Measurements from ENCODE around the gene CALD1.

The CALD1 gene

GRCh38 chr7:134767520-134768168, 11.8 kb upstream of the CALD1 start:
- Histone ChIP-seq H3K9me3 (no peaks in the 10 kb centered on the region), H3K4me3 (ENCODE audit: low read depth, low read length) (no peak overlapping the region), H3K36me3 (no peaks in the 10 kb centered on the region), H3K4me1 (no peaks in the 10 kb centered on the region), H3K27me3 (no peaks in the 10 kb centered on the region)
- DNase-seq = no peak
- TF ChIP-seq CTCF (IDR thresholded peaks at IDR 0.05; ENCODE audit: low read depth, low read length) = no peak

GRCh38 chr7:134768243-134768642, 11.2 kb upstream of the CALD1 start:
- Histone ChIP-seq H3K27me3 (no peaks in the 10 kb centered on the region), H3K4me3 (ENCODE audit: low read depth, low read length) (no peak overlapping the region), H3K36me3 (no peaks in the 10 kb centered on the region), H3K4me1 (no peaks in the 10 kb centered on the region), H3K9me3 (no peaks in the 10 kb centered on the region)
- no peak for DNase-seq
- no peak for TF ChIP-seq CTCF (IDR thresholded peaks at IDR 0.05; ENCODE audit: low read depth, low read length)

- no peak for TF ChIP-seq CTCF (IDR thresholded peaks at IDR 0.05; ENCODE audit: low read depth, low read length)
- Histone ChIP-seq H3K27me3 (no peaks in the 10 kb centered on the region), H3K36me3 (no peaks in the 10 kb centered on the region), H3K9me3 (no peaks in the 10 kb centered on the region), H3K4me1 (no peaks in the 10 kb centered on the region), H3K4me3 (ENCODE audit: low read depth, low read length) (no peak overlapping the region)
- no peak for DNase-seq
Observed at GRCh38 chr7:134770676-134771075, 8.8 kb upstream of the CALD1 start.

- H3K36me3 ChIP-seq = no peaks in the 10 kb centered on the region
- no peak overlapping the region for H3K4me3 ChIP-seq (ENCODE audit: low read depth, low read length)
- no peaks in the 10 kb centered on the region for H3K4me1 ChIP-seq
Observed at GRCh38 chr7:134771111-134771510, 8.3 kb upstream of the CALD1 start.

GRCh38 chr7:134771889-134772288, 7.5 kb upstream of the CALD1 start:
- H3K36me3 ChIP-seq = no peaks in the 10 kb centered on the region
- H3K4me3 ChIP-seq (ENCODE audit: low read depth, low read length) = no peak overlapping the region
- DNase-seq = no peak
- H3K4me1 ChIP-seq = 0 out of 2 replicates have a peak, but pooled peaks cover under 1% of the 10 kb centered on the region
- 0 out of 2 replicates have a peak, but pooled peaks cover 3% of the 10 kb centered on the region for H3K27me3 ChIP-seq
- no peaks in the 10 kb centered on the region for H3K9me3 ChIP-seq
- no peak for TF ChIP-seq CTCF (IDR thresholded peaks at IDR 0.05; ENCODE audit: low read depth, low read length)

More at GRCh38 chr7:134771111-134771510, 8.3 kb upstream of the CALD1 start:
- Histone ChIP-seq H3K9me3 (no peaks in the 10 kb centered on the region), H3K27me3 (0 out of 2 replicates have a peak, but pooled peaks cover 3% of the 10 kb centered on the region)
- TF ChIP-seq CTCF (IDR thresholded peaks at IDR 0.05; ENCODE audit: low read depth, low read length) = no peak
- no peak for DNase-seq

- Histone ChIP-seq H3K4me3 (ENCODE audit: low read depth, low read length) (no peak overlapping the region), H3K36me3 (no peaks in the 10 kb centered on the region), H3K27me3 (0 out of 2 replicates have a peak, but pooled peaks cover 3% of the 10 kb centered on the region), H3K4me1 (0 out of 2 replicates have a peak, but pooled peaks cover 4% of the 10 kb centered on the region), H3K9me3 (no peaks in the 10 kb centered on the region)
- TF ChIP-seq CTCF (IDR thresholded peaks at IDR 0.05; ENCODE audit: low read depth, low read length) = no peak
- no peak for DNase-seq
Observed at GRCh38 chr7:134772401-134772800, 7.0 kb upstream of the CALD1 start.

Data from BE2C (cell line).